Jurkat, Clone E6-1 (cell line): ENCODE data around the gene POU2F2.
"Not testable (repeated sequence)": the region's sequence is repeated elsewhere in the genome, so short reads cannot be mapped to it uniquely, and the experiment has no call there.

ENCODE experiments used
- DNase-seq: peaks from one replicate; pipeline ENCODE4 v3.0.0-alpha.2; 2011; ENCODE audit warnings: low read depth, low spot score
- H3K4me3 ChIP-seq: 2 replicates; pipeline ENCODE4 v1.5.1; 2011; ENCODE audit warnings: mild to moderate bottlenecking, low read length, control low read depth, moderate library complexity

The POU2F2 gene

GRCh38 chr19:42111811-42112210, 20.4 kb downstream of the POU2F2 start:
- H3K4me3 ChIP-seq: no peak overlapping the region
- no peak for DNase-seq

GRCh38 chr19:42111384-42111783, 20.9 kb downstream of the POU2F2 start:
- DNase-seq: no peak
- H3K4me3 ChIP-seq: no peak overlapping the region

DNA sequence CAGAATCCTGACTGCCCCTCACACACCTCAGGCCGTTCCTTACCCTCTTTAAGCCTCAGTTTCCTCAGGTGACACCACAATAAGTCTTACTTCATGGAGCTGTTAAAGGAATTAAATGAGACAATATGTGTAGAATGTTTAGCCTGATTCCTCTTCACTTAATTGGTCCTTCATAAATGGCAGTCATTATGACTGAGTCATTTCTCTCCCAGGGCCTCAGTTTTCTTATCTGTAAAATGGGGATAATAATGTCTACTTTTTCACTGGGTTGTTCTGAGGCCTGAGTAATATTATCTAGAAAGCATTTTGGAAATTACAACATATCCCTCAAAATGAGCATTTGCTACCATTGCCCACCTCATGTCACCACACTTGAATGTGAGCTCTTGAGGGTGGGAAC, 21.6 kb downstream of the POU2F2 start:
- no peak overlapping the region for H3K4me3 ChIP-seq
- no peak for DNase-seq

DNA sequence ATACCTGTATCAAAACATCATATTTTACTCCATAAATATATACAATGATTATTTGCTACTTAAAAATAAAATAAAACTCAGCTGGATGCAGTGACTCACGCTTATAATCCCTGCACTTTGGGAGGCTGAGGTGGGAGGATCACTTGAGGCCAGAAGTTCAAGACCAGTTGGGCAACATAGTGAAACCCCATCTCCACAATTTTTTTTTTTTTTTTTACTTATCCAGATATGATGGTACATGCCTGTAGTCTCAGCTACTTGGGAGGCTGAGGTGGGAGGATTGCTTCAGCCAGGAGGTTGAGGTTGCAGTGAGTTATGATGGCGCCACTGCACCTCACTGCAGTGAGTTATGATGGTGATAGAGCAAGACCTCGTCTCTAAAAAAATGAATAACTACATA, 22.4 kb downstream of the POU2F2 start:
- no peak overlapping the region for H3K4me3 ChIP-seq
- no peak for DNase-seq

DNA sequence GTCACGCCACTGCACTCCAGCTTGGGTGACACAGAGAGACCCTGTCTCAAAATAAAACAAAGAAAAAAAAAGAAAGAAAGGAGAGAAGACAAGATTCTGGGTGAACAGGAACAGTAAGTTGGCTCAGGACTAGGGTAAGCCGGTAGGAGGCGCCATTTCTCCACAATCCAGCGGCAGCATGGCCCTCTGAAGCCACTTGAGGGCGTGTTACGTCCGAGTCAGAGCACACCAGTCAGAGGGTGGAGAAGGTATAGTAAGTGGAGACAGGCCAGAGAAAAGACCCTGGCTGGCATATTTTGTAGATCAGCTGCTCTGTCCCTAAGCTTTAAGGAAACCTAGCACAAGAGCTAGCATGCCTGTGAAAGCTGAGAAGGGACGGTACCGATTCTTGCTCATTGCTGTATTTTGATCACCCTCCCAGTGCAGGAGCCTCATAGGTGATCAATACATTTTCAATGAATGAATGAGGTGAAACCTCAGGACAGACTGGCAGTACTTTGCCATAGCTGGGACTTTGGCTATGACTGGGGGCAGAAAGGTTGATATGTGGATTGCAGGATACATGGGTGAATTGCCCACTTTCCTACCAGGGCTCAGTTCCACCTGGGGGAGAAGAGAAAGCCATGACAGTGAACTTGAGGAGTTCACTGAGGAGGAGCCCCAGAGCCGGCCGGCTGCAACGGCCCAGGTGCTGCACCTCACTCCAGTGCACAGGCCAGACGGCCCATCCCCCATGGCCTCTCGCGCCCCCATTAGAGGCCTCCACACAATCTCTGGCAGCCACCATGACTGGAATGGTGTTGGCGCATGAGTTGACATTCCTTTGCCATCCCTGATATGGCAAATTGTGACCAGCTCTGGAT, 23.5 kb downstream of the POU2F2 start:
- peak; percentile 87 for DNase-seq
- no peak overlapping the region for H3K4me3 ChIP-seq

DNA sequence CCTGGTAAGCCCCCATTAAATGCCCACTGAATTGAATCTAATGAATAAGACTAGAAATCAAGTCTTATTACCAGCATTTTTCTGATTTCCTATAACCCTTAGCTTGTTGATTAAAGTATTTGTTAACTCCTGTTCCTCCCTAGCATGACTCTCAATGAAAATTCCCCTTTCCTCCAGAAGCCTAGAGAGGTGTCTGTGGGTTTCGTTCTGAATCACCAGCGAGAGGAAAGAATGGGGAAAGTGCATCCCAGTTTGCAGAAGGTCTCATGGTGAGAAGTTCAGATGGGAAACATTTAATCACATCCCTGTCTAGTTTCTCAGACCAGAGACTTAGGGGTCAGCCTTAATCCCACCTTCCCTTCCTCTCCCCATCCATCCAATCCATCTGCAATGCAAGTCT, 26.9 kb downstream of the POU2F2 start:
- no peak for DNase-seq
- no peak overlapping the region for H3K4me3 ChIP-seq

GRCh38 chr19:42102877-42103276, 29.4 kb downstream of the POU2F2 start:
- H3K4me3 ChIP-seq: no peak overlapping the region
- DNase-seq: no peak

DNA sequence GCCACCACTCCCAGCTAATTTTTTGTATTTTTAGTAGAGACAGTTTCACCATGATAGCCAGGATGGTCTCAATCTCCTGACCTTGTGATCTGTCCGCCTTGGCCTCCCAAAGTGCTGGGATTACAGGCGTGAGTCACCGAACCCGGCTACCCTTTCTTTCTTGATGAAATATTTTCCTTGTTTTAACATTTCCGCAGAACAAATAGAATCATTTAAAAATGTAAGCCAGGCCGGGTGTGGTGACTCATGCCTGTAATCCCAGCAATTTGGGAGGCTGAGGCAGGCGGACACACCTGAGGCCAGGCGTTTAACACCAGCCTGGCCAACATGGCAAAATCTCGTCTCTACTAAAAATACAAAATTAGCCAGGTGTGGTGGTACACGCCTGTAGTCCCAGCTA, 32.0 kb downstream of the POU2F2 start:
- not testable (repeated sequence) for H3K4me3 ChIP-seq, DNase-seq

DNA sequence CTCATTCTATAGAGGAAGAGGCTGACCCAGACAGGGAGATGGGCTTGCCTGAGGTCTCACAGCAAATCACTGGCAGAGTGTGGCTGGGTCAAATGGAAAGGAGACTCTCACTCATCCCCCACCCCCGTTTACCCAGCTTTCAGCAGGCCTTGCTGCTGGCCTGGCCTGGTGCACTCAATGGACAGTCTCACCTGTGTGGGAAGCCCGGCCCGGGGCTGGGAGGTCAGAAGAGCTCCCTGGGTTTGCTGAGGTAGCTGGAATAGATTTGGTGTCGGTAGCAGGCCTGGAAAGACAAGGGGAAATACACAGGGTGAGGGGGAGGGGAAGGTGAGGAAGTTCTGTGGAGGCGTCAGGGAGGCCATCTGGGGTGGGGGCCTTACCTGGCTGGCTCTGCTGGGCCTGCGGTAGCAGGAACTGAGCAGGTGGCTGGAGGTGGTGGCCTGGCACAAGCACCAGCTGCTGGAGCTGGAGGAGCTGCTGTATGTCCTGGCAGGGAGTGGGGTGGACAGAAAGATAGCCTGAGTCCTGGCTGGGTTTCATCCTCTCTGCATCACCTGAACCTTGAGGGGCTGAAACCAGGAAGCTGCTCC, 32.8 kb downstream of the POU2F2 start:
- DNase-seq: no peak
- no peak overlapping the region for H3K4me3 ChIP-seq

- DNase-seq: no peak
- H3K4me3 ChIP-seq: no peak overlapping the region
These were observed 33.5 kb downstream of the POU2F2 start for GRCh38 chr19:42098781-42099180.

GRCh38 chr19:42097461-42097860, 34.8 kb downstream of the POU2F2 start:
- H3K4me3 ChIP-seq: no peak overlapping the region
- no peak for DNase-seq

DNA sequence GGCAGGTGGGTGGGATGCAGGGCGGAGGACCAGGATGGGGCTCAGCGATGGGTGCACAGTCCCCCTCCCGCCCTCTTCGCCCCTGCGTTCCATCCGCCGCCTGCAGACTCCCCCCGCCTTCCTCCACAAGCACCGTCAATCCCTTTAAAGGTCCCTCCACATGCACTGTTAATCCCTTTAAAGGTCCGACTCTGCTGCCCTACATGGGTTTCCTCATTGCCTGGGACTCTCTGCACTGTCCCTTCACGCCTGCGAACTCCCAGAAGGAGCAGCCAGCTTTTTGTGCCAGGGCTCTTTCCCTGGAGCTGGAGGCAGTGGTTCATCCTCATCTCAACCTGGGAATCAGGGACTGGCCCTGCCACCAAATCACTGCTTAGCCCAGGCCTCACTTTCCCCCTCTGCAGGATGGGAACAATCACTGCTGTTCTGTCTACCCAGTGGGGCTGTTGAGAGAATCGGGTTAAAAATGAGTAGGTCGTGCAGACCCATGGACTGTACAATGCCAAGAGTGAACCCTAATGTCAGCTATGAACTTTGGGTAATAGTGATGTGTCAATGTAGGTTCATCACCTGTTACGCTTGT, 35.9 kb downstream of the POU2F2 start:
- no peak for DNase-seq
- H3K4me3 ChIP-seq: no peak overlapping the region

DNA sequence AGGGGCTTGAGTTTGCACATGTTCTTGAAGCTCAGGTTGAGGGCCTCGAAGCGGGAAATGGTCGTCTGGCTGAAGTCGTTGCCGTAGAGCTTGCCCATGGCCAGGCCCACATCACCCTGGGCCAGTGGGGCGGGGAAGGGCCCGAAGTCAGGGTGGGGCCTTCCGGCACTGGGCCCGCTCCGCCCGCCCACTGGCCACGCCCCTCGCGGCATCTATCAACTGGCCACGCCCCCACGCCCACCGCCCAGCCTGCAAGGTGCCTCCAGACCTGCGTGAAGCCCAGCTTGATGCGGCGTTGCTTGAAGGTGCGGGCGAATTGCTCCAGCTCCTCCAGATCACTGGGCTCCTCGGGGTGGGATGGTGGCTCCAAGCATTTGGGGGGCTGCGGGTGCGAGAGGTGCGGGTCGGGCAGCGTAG, 36.4 kb downstream of the POU2F2 start:
- no peak for DNase-seq
- no peak overlapping the region for H3K4me3 ChIP-seq

DNA sequence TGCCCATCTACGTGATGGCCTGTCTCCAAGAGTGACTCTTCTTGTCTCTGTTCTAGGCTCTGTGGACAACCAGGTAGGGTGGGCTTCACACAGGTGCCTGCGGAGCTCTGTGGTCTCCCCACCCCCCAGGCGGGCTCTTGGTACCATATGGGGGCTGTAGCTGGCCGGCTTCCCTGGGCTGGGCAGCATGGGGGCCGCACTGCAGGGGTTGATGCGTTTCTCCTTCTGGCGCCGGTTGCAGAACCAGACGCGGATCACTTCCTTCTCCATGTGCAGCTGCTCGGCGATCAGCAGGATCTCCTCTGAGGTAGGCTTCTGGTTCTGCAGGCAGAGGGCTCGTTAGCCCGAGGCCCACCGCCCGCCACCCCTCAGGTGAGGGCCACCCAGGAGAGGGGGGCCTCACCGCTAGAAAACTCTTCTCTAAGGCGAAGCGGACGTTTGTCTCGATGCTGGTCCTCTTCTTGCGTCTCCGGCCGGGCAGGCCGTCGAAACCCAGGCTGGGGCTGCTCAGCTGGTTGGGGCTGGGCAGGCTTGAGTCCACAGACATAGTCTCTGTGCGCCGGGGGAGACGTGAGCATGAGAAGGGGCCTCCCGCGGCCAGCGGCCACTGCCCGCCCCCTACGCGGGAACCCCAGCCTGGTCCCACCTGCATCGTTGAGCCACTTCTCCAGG, 37.0 kb downstream of the POU2F2 start:
- no peak overlapping the region for H3K4me3 ChIP-seq

GRCh38 chr19:42093926-42094325, 38.3 kb downstream of the POU2F2 start:
- no peak for DNase-seq
- no peak overlapping the region for H3K4me3 ChIP-seq

More for the DNA sequence above, 37.0 kb downstream of the POU2F2 start:
- DNase-seq: no peak

DNA sequence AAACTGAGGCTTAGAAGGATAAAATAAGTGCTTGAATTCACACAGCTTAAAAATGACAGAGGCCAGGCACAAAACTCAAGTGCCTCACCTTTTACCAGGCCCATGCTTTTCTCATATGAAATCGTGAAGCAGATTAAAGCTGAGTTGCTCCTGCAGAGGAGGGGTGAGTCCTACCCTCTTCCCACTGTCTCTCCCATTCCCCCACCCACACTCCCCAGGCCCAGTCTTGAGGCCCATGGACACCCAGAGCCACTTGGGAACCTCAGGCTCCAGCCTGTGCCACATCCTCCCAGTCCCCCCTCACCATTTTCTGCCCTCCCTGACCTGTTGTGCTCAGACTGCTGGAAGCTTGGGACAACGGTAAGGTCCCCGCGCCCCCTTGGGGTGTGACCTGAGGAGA, 38.7 kb downstream of the POU2F2 start:
- no peak overlapping the region for H3K4me3 ChIP-seq
- no peak for DNase-seq

GRCh38 chr19:42092350-42092749, 39.9 kb downstream of the POU2F2 start:
- H3K4me3 ChIP-seq: no peak overlapping the region
- peak; percentile 39 for DNase-seq

- no peak for DNase-seq
- H3K4me3 ChIP-seq: no peak overlapping the region
These were observed 40.5 kb downstream of the POU2F2 start for GRCh38 chr19:42091742-42092141.

DNA sequence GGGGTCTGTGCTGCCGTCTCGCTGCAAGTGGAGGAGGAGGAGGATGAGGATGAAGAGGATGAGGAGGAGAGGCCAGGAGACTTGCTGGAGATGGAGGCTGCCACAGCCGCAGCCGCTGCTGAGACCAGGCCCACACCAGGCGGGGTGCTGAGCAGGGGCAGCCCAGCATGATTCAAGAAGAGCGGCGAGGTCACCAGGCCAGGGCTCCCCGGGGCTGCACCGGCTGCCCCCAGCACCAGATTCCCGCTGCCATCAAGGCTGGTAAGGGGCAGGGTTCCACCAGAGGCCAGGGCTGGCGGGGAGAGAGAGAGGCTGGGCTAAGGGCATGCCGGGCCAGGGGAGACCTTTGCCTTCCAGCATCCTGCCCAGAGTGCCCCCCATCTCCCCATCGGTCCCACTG, 40.9 kb downstream of the POU2F2 start:
- no peak overlapping the region for H3K4me3 ChIP-seq
- DNase-seq: no peak

GRCh38 chr19:42090672-42091071, 41.6 kb downstream of the POU2F2 start:
- no peak for DNase-seq
- no peak overlapping the region for H3K4me3 ChIP-seq
